ENCODE results near the gene FBXW8.

FBXW8 gene

DNA sequence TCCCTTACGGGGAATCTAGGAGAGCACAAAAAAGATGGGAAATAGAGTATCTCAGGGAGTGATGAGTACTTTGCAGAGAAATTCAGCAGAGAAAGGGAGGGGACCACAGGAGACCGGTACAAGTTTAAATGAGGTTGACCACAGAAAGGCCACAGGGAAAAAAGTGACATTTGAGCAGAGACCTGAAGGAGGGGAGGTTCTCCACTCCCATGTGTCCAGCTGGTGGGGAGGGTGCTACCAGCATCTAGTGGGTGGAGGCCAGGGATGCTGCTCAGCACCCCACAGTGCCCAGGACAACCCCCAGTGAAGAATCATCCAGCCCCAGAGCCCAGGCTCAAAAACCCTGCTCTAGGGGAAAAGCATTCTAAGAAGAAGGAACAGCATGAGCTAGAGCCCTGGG, 153.8 kb downstream of the FBXW8 start:
- H3K27ac ChIP-seq, result peak overlapping the region; percentile 98

DNA sequence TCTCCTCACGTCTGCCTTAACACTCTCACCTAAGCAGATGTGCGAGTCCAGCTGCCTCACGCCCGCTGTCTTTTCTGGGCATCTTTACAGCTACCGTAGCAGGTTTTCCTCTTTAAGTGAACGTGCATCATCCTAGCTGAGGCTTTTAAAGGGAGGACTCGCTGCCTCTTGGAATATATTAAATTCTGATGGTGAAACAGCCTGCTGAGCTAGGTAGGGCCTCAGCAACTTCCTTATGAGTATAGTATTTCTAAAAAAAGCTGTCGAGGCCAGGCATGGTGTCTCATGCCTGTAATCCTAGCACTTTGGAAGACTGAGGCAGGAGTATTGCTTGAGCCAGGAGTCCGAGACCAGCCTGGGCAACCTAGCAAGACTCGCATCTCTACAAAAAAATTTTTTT, 156.3 kb downstream of the FBXW8 start:
- Histone ChIP-seq H3K9me3 (no peaks in the 10 kb centered on the region), H4K20me1 (no peaks in the 10 kb centered on the region), H3K4me2 (peak overlapping the region; percentile 98), H3K36me3 (peaks cover 6% of the 10 kb centered on the region; the same call in 1 of the 2 replicates), H3K9ac (peak overlapping the region; percentile 58; the same call in 1 of the 2 replicates), H3K4me3 (no peak overlapping the region), H3K27ac (peak overlapping the region; percentile 98), H3K4me1 (peaks cover 100% of the 10 kb centered on the region), H3K27me3 (no peaks in the 10 kb centered on the region)
- no peak for TF ChIP-seq Cebpa-rat (IDR thresholded peaks at IDR 0.05)

More for the DNA sequence above, 153.8 kb downstream of the FBXW8 start:
- TF ChIP-seq Cebpa-rat (IDR thresholded peaks at IDR 0.05), result no peak
- H3K4me2 ChIP-seq, result peak overlapping the region; percentile 98
- H3K9ac ChIP-seq, result peak overlapping the region; percentile 87
- no peaks in the 10 kb centered on the region for H3K9me3 ChIP-seq
- H3K36me3 ChIP-seq, result no peaks in the 10 kb centered on the region
- H3K27me3 ChIP-seq, result no peaks in the 10 kb centered on the region
- no peaks in the 10 kb centered on the region for H4K20me1 ChIP-seq
- H3K4me3 ChIP-seq, result no peak overlapping the region
- H3K4me1 ChIP-seq, result peaks cover 100% of the 10 kb centered on the region

DNA sequence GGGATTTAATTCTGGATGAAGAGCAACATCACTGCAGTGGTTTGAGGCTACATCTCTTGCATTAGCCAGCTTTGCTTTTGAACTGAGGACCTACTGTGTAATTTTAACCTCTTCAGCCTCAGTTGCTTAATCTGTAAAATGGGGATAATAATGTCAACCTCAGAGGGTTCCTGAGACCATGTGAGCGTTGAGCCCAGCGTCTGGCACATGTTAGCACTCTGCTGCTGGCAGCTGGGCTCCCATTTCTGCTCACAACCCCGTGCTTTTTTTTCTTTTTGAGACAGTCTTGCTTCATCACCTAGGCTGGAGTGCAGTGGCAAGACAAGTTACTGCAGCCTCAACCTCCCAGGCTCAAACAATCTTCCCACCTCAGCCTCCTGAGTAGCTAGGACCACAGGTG, 156.9 kb downstream of the FBXW8 start:
- peak; percentile 47; the same call in 1 of the 2 replicates for TF ChIP-seq Cebpa-rat (IDR thresholded peaks at IDR 0.05)
- Histone ChIP-seq H3K4me3 (no peak overlapping the region), H3K4me2 (peak overlapping the region; percentile 98), H3K4me1 (peaks cover 100% of the 10 kb centered on the region), H3K27ac (peak overlapping the region; percentile 98), H3K27me3 (no peaks in the 10 kb centered on the region), H4K20me1 (no peaks in the 10 kb centered on the region), H3K36me3 (peaks cover 13% of the 10 kb centered on the region; the same call in 1 of the 2 replicates), H3K9ac (peak overlapping the region; percentile 58; the same call in 1 of the 2 replicates), H3K9me3 (no peaks in the 10 kb centered on the region)

DNA sequence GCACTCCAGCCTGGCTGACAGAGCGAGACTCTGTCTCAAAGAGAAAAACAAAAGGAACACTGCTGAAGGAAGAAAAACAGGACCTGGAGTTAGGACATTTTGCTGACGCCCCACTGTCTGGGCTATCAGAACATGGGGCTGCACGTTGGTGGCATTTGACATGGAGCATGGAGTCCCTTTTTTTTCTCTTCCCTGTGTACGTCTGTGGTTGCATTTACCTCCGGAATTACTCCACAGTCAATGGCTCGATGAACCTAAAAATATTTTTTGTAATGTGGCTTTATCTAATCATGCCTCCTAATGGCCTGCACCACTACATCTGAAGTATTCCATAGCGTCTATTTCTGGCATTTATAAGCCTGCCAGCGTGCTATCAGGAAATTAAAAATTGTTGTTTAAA, 157.7 kb downstream of the FBXW8 start:
- no peak overlapping the region for H3K4me3 ChIP-seq
- peak overlapping the region; percentile 58; the same call in 1 of the 2 replicates for H3K9ac ChIP-seq
- H4K20me1 ChIP-seq, result no peaks in the 10 kb centered on the region
- TF ChIP-seq Cebpa-rat (IDR thresholded peaks at IDR 0.05), result no peak
- H3K36me3 ChIP-seq, result peaks cover 17% of the 10 kb centered on the region; the same call in 1 of the 2 replicates
- H3K27me3 ChIP-seq, result no peaks in the 10 kb centered on the region
- peaks cover 100% of the 10 kb centered on the region for H3K4me1 ChIP-seq
- H3K27ac ChIP-seq, result peak overlapping the region; percentile 98
- peak overlapping the region; percentile 98 for H3K4me2 ChIP-seq
- H3K9me3 ChIP-seq, result no peaks in the 10 kb centered on the region

DNA sequence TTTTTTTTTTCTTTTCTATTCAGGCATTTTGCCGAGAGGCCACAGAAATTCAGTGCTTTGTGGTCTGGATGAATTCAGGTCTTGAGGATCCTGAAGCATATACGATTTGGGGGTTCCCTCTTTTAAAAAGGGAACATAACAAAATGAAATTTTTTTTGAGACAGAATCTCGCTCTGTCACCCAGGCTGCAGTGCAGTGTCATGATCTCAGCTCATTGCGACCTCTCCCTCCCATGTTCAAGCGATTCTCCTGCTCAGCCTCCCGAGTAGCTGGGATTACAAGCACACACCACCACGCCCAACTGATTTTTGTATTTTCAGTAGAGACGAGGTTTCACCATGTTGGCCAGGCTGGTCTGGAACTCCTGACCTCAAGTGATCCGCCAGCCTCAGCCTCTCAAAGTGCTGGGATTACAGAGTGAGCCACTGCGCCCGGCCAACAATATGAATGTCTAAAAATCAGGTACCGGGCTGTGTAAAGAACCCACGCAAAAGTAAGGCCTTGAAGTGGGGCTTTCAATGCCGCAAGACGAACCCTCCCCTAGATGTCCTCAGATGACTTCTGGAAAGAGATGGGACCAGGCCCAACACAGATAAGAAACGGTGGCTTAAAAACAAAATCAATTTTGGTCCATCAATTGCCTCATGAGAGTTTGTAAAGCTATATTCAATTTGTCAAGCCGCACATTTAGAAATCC, 158.5 kb downstream of the FBXW8 start:
- no peak for TF ChIP-seq Cebpa-rat (IDR thresholded peaks at IDR 0.05)
- peak overlapping the region; percentile 59; the same call in 1 of the 2 replicates for H3K9ac ChIP-seq
- peaks cover 100% of the 10 kb centered on the region for H3K4me1 ChIP-seq
- no peak overlapping the region for H3K4me3 ChIP-seq
- H3K9me3 ChIP-seq, result no peaks in the 10 kb centered on the region
- peak overlapping the region; percentile 98 for H3K27ac ChIP-seq
- no peaks in the 10 kb centered on the region for H3K27me3 ChIP-seq
- H4K20me1 ChIP-seq, result no peaks in the 10 kb centered on the region
- H3K36me3 ChIP-seq, result peaks cover 17% of the 10 kb centered on the region; the same call in 1 of the 2 replicates
- peak overlapping the region; percentile 98 for H3K4me2 ChIP-seq

DNA sequence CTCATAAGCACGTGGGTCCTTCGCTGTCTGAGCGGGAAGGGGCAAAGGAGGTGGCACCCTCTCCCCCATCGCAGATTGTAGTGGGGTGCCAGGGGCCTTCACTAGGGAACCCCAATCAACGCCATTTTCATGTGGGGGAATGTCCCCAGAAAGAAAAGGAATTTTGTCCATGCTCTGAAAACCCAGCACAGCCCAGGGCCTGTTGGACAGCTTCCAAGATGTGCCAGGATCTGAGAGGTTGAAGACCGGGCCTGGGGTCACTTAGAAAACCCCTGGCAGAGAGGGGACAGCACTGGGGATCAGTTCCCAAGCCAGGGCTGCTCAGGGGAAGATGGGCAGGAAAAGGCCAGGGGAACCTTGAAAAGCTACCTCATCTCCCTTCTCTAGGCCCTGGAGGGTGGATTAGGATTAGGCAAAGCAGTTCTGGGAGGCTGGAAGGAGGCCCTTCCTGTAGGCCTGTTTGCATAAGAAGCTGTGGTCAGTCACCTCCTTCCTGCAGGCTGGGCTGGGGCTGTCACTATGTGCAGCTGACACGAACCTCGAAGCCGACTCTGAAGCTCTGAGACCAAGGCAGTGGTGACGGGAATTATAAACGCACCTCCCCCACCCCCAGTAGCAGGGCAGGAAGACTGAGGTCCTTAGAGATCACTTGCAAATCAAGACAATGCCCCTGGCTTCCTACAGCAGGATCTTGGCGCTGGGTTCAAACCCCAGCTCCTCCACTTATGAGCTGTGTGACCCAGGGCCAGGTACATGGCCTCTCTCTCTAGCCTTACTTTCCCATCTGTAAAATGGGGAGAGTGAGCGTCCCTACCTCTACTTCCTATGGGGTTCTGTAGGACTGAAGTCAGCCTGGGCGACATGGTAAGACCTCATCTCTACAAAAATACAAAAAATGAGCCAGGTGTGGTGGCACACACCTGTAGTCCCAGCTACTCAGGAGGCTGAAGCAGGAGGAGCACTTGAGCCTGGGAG, 159.5 kb downstream of the FBXW8 start:
- H4K20me1 ChIP-seq, result no peaks in the 10 kb centered on the region
- H3K9ac ChIP-seq, result peak overlapping the region; percentile 59; the same call in 1 of the 2 replicates
- TF ChIP-seq Cebpa-rat (IDR thresholded peaks at IDR 0.05), result no peak
- peak overlapping the region; percentile 98 for H3K4me2 ChIP-seq
- H3K4me3 ChIP-seq, result no peak overlapping the region
- H3K27ac ChIP-seq, result peak overlapping the region; percentile 98
- no peaks in the 10 kb centered on the region for H3K9me3 ChIP-seq
- peaks cover 100% of the 10 kb centered on the region for H3K4me1 ChIP-seq
- H3K27me3 ChIP-seq, result no peaks in the 10 kb centered on the region
- peaks cover 17% of the 10 kb centered on the region; the same call in 1 of the 2 replicates for H3K36me3 ChIP-seq

DNA sequence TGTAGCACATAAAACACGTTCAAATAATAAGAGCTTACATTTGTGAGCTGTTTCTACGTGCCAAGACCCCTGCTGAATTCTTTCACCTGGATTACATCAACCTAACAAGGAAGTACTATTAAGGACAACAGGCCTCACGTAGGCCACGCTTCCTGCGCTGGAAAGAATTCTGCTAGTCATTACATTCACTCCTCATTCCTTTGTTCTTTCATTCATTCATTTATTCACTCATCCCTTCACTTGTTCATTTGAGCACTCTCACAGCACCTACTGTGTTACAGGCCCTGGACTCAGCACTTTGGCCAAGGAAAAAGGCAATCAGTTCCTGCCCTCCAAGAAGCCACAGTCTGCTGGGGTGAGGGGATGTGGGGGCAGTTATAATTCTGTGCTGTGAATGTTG, 160.3 kb downstream of the FBXW8 start:
- Histone ChIP-seq H4K20me1 (no peaks in the 10 kb centered on the region), H3K36me3 (peaks cover 17% of the 10 kb centered on the region; the same call in 1 of the 2 replicates), H3K27me3 (no peaks in the 10 kb centered on the region), H3K9ac (no peak overlapping the region; the same call in 1 of the 2 replicates), H3K27ac (peak overlapping the region; percentile 98; the same call in 1 of the 2 replicates), H3K9me3 (no peaks in the 10 kb centered on the region), H3K4me2 (peak overlapping the region; percentile 98), H3K4me3 (no peak overlapping the region), H3K4me1 (peaks cover 98% of the 10 kb centered on the region)
- TF ChIP-seq Cebpa-rat (IDR thresholded peaks at IDR 0.05), result no peak

DNA sequence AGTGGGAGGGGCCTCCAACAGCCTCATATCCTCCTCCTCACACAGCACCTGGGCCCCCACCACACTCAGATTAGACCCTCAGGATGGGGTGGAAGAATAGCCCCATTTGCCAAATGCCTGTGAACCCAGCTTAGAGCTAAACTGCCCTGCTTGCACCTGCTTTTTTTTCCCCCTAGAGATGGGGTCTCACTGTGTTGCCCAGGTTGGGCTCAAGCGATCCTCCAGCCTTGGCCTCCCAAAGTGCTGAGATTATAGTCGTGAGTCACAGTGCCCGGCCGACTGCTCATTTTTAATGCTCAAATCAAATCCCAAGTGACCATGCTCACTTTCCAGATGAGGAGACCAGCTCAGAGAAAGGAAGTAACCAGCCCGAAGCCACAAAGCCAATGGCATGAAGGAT, 161.4 kb downstream of the FBXW8 start:
- no peak for TF ChIP-seq Cebpa-rat (IDR thresholded peaks at IDR 0.05)
- Histone ChIP-seq H3K36me3 (peaks cover 17% of the 10 kb centered on the region; the same call in 1 of the 2 replicates), H3K27me3 (no peaks in the 10 kb centered on the region), H3K9me3 (no peaks in the 10 kb centered on the region), H3K4me2 (peak overlapping the region; percentile 98), H4K20me1 (no peaks in the 10 kb centered on the region), H3K4me3 (no peak overlapping the region), H3K4me1 (peaks cover 98% of the 10 kb centered on the region), H3K9ac (no peak overlapping the region), H3K27ac (no peak overlapping the region)

DNA sequence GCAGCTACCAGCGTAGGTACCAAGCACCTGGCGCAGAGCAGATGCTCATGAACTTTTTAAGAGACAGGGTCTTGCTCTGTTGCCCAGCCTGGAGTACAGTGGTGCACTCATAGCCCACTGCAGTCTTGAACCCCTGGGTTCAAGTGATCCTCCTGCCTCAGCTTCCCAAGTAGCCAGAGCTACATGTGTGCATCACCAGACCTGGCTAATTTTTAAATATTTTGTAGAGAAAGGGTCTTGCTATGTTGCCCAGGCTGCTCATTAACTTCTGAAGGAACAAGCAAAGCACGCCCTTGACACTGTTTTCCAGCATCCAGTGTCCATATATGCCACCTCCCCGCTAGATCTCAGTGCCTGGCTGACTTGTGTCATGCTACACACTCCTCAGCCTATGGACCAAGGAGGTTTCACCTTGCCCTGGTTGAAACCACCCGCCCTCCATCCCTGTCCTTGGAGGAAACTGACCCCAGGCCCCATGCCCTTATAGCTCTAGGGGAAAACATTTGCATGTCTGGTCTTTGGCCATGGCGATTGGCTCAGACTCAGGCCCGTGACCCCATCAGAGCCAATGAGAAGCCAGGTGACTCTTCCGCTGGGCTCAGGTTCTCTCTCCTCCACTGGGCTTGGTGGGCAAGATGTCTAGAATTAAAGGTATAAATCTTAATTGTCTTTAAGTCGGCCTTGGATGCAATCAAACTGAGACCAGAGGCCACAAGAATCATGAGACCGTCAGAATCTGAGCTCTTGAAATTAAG, 162.2 kb downstream of the FBXW8 start:
- no peak overlapping the region; the same call in 1 of the 2 replicates for H3K27ac ChIP-seq

More for the DNA sequence above, 162.2 kb downstream of the FBXW8 start:
- H3K4me3 ChIP-seq, result no peak overlapping the region
- H3K27me3 ChIP-seq, result no peaks in the 10 kb centered on the region
- TF ChIP-seq Cebpa-rat (IDR thresholded peaks at IDR 0.05), result no peak
- no peak overlapping the region for H3K9ac ChIP-seq
- peaks cover 17% of the 10 kb centered on the region; the same call in 1 of the 2 replicates for H3K36me3 ChIP-seq
- H3K9me3 ChIP-seq, result no peaks in the 10 kb centered on the region
- H3K4me1 ChIP-seq, result peaks cover 98% of the 10 kb centered on the region
- H3K4me2 ChIP-seq, result peak overlapping the region; percentile 98
- H4K20me1 ChIP-seq, result no peaks in the 10 kb centered on the region
